Loucy (cell line): ENCODE measurements around the gene MIA2.

Experiments
- EZH2phosphoT487 ChIP-seq: fragments of 200-600 bp; IDR thresholded peaks from 2 replicates; pipeline ENCODE4 v1.6.1; 2018; ENCODE audit warnings: antibody characterized with exemption, mild to moderate bottlenecking, moderate library complexity, borderline replicate concordance
- TF ChIP-seq, protein P1 (sequence below): fragments of 200-600 bp; sonication (generic); conservative IDR thresholded peaks from 2 replicates; pipeline ENCODE4 v1.5.1; 2014; ENCODE audit warnings: mild to moderate bottlenecking, antibody characterized with exemption, low read length

DNA sequence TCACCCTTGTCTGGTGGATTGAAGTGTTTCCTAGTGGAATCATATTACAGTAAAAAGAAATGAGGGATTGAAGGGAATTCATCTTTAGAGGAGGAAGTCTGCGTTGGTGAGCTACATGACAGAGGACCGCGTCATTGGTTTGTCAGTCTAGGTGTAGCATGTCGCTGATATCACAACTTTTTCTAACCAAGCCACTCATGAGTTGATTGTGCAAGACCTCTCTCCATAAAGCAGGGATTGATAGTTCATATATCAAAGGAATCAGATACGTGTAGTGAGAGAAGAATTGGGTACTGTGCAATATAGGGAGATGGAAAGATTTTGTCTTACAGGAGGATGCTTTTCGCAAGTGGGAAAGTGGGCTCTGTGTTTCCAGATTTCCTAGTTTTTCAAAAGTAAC is 201.5 kb downstream of the MIA2 start:
- TF ChIP-seq, protein P1, sequence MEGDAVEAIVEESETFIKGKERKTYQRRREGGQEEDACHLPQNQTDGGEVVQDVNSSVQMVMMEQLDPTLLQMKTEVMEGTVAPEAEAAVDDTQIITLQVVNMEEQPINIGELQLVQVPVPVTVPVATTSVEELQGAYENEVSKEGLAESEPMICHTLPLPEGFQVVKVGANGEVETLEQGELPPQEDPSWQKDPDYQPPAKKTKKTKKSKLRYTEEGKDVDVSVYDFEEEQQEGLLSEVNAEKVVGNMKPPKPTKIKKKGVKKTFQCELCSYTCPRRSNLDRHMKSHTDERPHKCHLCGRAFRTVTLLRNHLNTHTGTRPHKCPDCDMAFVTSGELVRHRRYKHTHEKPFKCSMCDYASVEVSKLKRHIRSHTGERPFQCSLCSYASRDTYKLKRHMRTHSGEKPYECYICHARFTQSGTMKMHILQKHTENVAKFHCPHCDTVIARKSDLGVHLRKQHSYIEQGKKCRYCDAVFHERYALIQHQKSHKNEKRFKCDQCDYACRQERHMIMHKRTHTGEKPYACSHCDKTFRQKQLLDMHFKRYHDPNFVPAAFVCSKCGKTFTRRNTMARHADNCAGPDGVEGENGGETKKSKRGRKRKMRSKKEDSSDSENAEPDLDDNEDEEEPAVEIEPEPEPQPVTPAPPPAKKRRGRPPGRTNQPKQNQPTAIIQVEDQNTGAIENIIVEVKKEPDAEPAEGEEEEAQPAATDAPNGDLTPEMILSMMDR: no peak
- no peak for TF ChIP-seq EZH2phosphoT487
